GM23338 (cell line): ENCODE measurements around the gene SYNDIG1. TPM values are rescaled to one million over a fixed set of nuclear protein-coding genes. Genes with fewer than 3 reads are reported as not detected.

ENCODE experiments used
- ATAC-seq: fragments of 200-7000 bp; cut with Tn5 transposase; 3 replicates; pipeline ENCODE4 v1.9.1; 2020
- DNase-seq: peaks from one replicate; pipeline ENCODE4 v3.0.0-alpha.2; 2015; ENCODE audit warnings: low spot score
- H2AFZ ChIP-seq: fragments of 200-600 bp; sonication (generic); 2 replicates; pipeline ENCODE4 v1.8.0; 2016; ENCODE audit warnings: antibody characterized with exemption, mild to moderate bottlenecking, moderate library complexity
- H3F3A ChIP-seq: fragments of 200-600 bp; sonication (generic); replicated peaks from 2 replicates; pipeline ENCODE4 v1.8.0; 2017; ENCODE audit warnings: antibody characterized with exemption, mixed run types, low read depth
- H3K27ac ChIP-seq: fragments of 200-600 bp; sonication (generic); 2 replicates; pipeline ENCODE4 v1.6.1; 2016; ENCODE audit warnings: low read depth
- H3K27me3 ChIP-seq: fragments of 200-600 bp; sonication (generic); 2 replicates; pipeline ENCODE4 v1.8.0; 2016; ENCODE audit warnings: mild to moderate bottlenecking, mixed run types, moderate library complexity; ENCODE audit not compliant: insufficient read depth
- H3K36me3 ChIP-seq: fragments of 200-600 bp; sonication (generic); 2 replicates; pipeline ENCODE4 v1.8.0; 2016; ENCODE audit warnings: mild to moderate bottlenecking; ENCODE audit not compliant: insufficient read depth
- H3K4me1 ChIP-seq: fragments of 200-600 bp; sonication (generic); 2 replicates; pipeline ENCODE4 v1.8.0; 2016; ENCODE audit warnings: mild to moderate bottlenecking, moderate library complexity; ENCODE audit not compliant: insufficient read depth
- H3K4me2 ChIP-seq: fragments of 200-600 bp; sonication (generic); 2 replicates; pipeline ENCODE4 v1.7.1; 2017; ENCODE audit warnings: mixed run types
- H3K4me3 ChIP-seq: fragments of 200-600 bp; sonication (generic); 2 replicates; pipeline ENCODE4 v1.6.1; 2016; ENCODE audit warnings: mixed run types
- H3K79me2 ChIP-seq: fragments of 200-600 bp; sonication (generic); replicated peaks from 2 replicates; pipeline ENCODE4 v1.8.0; 2017; ENCODE audit warnings: mild to moderate bottlenecking; ENCODE audit not compliant: insufficient read depth
- H3K9me2 ChIP-seq: fragments of 200-600 bp; sonication (generic); 2 replicates; pipeline ENCODE4 v1.8.0; 2017; ENCODE audit not compliant: insufficient read depth
- H4K20me1 ChIP-seq: fragments of 200-600 bp; sonication (generic); replicated peaks from 2 replicates; pipeline ENCODE4 v1.8.0; 2017; ENCODE audit warnings: mild to moderate bottlenecking; ENCODE audit not compliant: insufficient read depth
- H3K27ac Mint-ChIP-seq: 2 replicates; pipeline ENCODE4 v1.8.0; 2020; ENCODE audit warnings: inconsistent platforms, mild to moderate bottlenecking, moderate library complexity, mixed read lengths
- H3K27me3 Mint-ChIP-seq: 3 replicates; pipeline ENCODE4 v1.8.0; 2022; ENCODE audit warnings: low read depth, mild to moderate bottlenecking, moderate library complexity, mixed read lengths, inconsistent platforms; ENCODE audit not compliant: insufficient read depth, poor library complexity
- H3K36me3 Mint-ChIP-seq: 3 replicates; pipeline ENCODE4 v1.8.0; 2021; ENCODE audit warnings: low read depth, mild to moderate bottlenecking, inconsistent platforms, moderate library complexity, mixed read lengths
- H3K4me1 Mint-ChIP-seq: 3 replicates; pipeline ENCODE4 v1.8.0; 2020; ENCODE audit warnings: mild to moderate bottlenecking, inconsistent platforms, mixed read lengths
- H3K4me3 Mint-ChIP-seq: 3 replicates; pipeline ENCODE4 v1.8.0; 2021; ENCODE audit warnings: moderate library complexity, mild to moderate bottlenecking, inconsistent platforms, mixed read lengths
- H3K9me3 Mint-ChIP-seq: 3 replicates; pipeline ENCODE4 v1.8.0; 2020; ENCODE audit warnings: moderate library complexity, mild to moderate bottlenecking, inconsistent platforms, mixed read lengths
- CREB1 ChIP-seq: fragments of 250-450 bp; sonication (Bioruptor Pico); IDR thresholded peaks from 2 replicates; pipeline ENCODE4 v1.5.0; 2020; ENCODE audit warnings: low read depth, mild to moderate bottlenecking, moderate library complexity
- CTCF ChIP-seq, 2 experiments: fragments of 200-600 bp in 1 of 2; sonication (generic) in 1 of 2; conservative IDR thresholded peaks; 2 replicates each; pipeline versions ENCODE4 v1.5.1 to v1.6.1; 2016 to 2017; ENCODE audit warnings: antibody characterized with exemption in 2 of 2, low read depth in 2 of 2, mild to moderate bottlenecking in 2 of 2, moderate library complexity in 1 of 2
- ETS1 ChIP-seq: IDR thresholded peaks from 2 replicates; pipeline ENCODE4 v1.6.1; 2016; ENCODE audit warnings: antibody characterized with exemption
- EZH2 ChIP-seq: fragments of 200-600 bp; sonication (generic); IDR thresholded peaks from one replicate; pipeline ENCODE4 v1.8.0; 2017; ENCODE audit warnings: antibody characterized with exemption, mild to moderate bottlenecking, low read depth; ENCODE audit not compliant: unreplicated experiment
- EZH2phosphoT487 ChIP-seq: fragments of 200-600 bp; sonication (generic); IDR thresholded peaks from one replicate; pipeline ENCODE4 v1.8.1; 2018; ENCODE audit warnings: antibody characterized with exemption; ENCODE audit not compliant: unreplicated experiment
- JUNB ChIP-seq: IDR thresholded peaks from one replicate; pipeline ENCODE4 v1.6.1; 2016; ENCODE audit warnings: antibody characterized with exemption; ENCODE audit not compliant: unreplicated experiment
- NANOG ChIP-seq: IDR thresholded peaks from 2 replicates; pipeline ENCODE4 v1.6.1; 2016; ENCODE audit warnings: antibody characterized with exemption, borderline replicate concordance
- POLR2AphosphoS5 ChIP-seq: IDR thresholded peaks from 2 replicates; pipeline ENCODE4 v1.6.1; 2016; ENCODE audit warnings: antibody characterized with exemption, low read depth
- REST ChIP-seq: IDR thresholded peaks from one replicate; pipeline ENCODE4 v1.6.1; 2018; ENCODE audit warnings: antibody characterized with exemption; ENCODE audit not compliant: unreplicated experiment
- STAT1 ChIP-seq: IDR thresholded peaks from one replicate; pipeline ENCODE4 v1.6.1; 2016; ENCODE audit warnings: antibody characterized with exemption; ENCODE audit not compliant: unreplicated experiment
- ZNF114 ChIP-seq: fragments of 250-450 bp; sonication (Bioruptor Pico); IDR thresholded peaks from 2 replicates; pipeline ENCODE4 v1.5.0; 2020; ENCODE audit warnings: mild to moderate bottlenecking, moderate library complexity
- ZNF331 ChIP-seq: fragments of 250-450 bp; sonication (Bioruptor Pico); IDR thresholded peaks from 2 replicates; pipeline ENCODE4 v1.5.0; 2020; ENCODE audit warnings: low read depth, mild to moderate bottlenecking, moderate library complexity
- polyA plus RNA-seq: library from polyadenylated mRNA; unstranded; fragments of >200 nt; fragmentation: Nextera tagmentation; extraction: Ambion mirVana; gene quantifications from 2 replicates; pipeline ENCODE4 v1.2.1, GENCODE V29; 2016
- total RNA-seq: library from RNA; depleted of rRNA; stranded (reverse); fragments of >200 nt; shearing (Covaris generic); gene quantifications from 2 replicates; pipeline ENCODE4 v1.2.3, GENCODE V29; 2014
- TF ChIP-seq, protein P1 (sequence below): fragments of 250-450 bp; sonication (Bioruptor Pico); IDR thresholded peaks from 2 replicates; pipeline ENCODE4 v1.5.0; 2020; ENCODE audit warnings: mild to moderate bottlenecking, moderate library complexity

SYNDIG1 gene
- total and polyA plus RNA-seq, 2 experiments from 2014 or later: 2.8 to 4.8 TPM

DNA sequence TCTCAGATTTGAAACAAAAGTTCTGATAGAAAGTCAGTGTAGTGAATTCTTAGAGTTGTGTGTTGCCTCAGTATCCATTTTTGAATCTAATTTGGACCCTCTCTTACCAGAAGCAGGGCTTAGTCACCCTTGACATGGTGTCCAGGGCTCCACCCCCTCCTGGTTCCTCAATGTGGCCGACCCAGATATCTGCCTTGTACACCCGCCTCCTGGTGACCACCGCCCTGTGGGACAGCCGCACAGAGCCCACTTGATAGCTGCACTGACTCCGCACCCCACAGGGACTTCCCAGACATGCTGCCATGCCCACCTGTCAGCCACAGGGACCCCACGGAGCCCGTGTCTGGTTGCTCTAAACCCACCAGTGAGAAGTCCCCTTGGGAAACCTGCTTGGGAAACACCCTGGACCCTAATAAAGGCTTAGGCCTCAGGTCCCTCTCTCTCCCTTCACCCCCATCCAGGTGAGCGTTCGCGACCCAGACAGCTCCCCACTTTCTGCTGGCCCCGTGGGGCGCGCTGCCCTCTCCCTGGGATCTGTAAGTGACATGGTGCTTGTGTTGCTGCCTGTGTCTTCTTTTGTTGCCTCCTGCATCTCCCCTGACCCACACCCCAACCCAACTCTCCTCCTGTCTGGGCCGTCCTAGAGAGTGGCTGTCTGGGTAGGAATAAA lies 47.2 kb upstream of the SYNDIG1 start:
- Mint-ChIP-seq H3K4me1 (peaks cover 38% of the 10 kb centered on the region), H3K36me3 (no peaks in the 10 kb centered on the region), H3K27me3 (peaks cover 3% of the 10 kb centered on the region), H3K9me3 (0 out of 3 replicates have a peak, but pooled peaks cover 4% of the 10 kb centered on the region), H3K27ac (no peak overlapping the region), H3K4me3 (no peak overlapping the region)
- Histone ChIP-seq H4K20me1 (no peaks in the 10 kb centered on the region), H3K27ac (no peak overlapping the region), H3K9me2 (0 out of 2 replicates have a peak, but pooled peaks cover 2% of the 10 kb centered on the region), H3K4me2 (no peak overlapping the region), H3K79me2 (no peaks in the 10 kb centered on the region), H3K36me3 (no peaks in the 10 kb centered on the region), H3K27me3 (no peaks in the 10 kb centered on the region), H2AFZ (no peak overlapping the region), H3K4me1 (peaks cover 41% of the 10 kb centered on the region), H3F3A (no peaks in the 10 kb centered on the region), H3K4me3 (no peak overlapping the region)
- no peak for TF ChIP-seq EZH2phosphoT487
- no peak for TF ChIP-seq REST
- no peak for TF ChIP-seq STAT1
- no peak for TF ChIP-seq ZNF331
- no peak for TF ChIP-seq CTCF (conservative IDR thresholded peaks at IDR 0.05; ENCODE audit: low read depth in 2 of 2)
- TF ChIP-seq, protein P1, sequence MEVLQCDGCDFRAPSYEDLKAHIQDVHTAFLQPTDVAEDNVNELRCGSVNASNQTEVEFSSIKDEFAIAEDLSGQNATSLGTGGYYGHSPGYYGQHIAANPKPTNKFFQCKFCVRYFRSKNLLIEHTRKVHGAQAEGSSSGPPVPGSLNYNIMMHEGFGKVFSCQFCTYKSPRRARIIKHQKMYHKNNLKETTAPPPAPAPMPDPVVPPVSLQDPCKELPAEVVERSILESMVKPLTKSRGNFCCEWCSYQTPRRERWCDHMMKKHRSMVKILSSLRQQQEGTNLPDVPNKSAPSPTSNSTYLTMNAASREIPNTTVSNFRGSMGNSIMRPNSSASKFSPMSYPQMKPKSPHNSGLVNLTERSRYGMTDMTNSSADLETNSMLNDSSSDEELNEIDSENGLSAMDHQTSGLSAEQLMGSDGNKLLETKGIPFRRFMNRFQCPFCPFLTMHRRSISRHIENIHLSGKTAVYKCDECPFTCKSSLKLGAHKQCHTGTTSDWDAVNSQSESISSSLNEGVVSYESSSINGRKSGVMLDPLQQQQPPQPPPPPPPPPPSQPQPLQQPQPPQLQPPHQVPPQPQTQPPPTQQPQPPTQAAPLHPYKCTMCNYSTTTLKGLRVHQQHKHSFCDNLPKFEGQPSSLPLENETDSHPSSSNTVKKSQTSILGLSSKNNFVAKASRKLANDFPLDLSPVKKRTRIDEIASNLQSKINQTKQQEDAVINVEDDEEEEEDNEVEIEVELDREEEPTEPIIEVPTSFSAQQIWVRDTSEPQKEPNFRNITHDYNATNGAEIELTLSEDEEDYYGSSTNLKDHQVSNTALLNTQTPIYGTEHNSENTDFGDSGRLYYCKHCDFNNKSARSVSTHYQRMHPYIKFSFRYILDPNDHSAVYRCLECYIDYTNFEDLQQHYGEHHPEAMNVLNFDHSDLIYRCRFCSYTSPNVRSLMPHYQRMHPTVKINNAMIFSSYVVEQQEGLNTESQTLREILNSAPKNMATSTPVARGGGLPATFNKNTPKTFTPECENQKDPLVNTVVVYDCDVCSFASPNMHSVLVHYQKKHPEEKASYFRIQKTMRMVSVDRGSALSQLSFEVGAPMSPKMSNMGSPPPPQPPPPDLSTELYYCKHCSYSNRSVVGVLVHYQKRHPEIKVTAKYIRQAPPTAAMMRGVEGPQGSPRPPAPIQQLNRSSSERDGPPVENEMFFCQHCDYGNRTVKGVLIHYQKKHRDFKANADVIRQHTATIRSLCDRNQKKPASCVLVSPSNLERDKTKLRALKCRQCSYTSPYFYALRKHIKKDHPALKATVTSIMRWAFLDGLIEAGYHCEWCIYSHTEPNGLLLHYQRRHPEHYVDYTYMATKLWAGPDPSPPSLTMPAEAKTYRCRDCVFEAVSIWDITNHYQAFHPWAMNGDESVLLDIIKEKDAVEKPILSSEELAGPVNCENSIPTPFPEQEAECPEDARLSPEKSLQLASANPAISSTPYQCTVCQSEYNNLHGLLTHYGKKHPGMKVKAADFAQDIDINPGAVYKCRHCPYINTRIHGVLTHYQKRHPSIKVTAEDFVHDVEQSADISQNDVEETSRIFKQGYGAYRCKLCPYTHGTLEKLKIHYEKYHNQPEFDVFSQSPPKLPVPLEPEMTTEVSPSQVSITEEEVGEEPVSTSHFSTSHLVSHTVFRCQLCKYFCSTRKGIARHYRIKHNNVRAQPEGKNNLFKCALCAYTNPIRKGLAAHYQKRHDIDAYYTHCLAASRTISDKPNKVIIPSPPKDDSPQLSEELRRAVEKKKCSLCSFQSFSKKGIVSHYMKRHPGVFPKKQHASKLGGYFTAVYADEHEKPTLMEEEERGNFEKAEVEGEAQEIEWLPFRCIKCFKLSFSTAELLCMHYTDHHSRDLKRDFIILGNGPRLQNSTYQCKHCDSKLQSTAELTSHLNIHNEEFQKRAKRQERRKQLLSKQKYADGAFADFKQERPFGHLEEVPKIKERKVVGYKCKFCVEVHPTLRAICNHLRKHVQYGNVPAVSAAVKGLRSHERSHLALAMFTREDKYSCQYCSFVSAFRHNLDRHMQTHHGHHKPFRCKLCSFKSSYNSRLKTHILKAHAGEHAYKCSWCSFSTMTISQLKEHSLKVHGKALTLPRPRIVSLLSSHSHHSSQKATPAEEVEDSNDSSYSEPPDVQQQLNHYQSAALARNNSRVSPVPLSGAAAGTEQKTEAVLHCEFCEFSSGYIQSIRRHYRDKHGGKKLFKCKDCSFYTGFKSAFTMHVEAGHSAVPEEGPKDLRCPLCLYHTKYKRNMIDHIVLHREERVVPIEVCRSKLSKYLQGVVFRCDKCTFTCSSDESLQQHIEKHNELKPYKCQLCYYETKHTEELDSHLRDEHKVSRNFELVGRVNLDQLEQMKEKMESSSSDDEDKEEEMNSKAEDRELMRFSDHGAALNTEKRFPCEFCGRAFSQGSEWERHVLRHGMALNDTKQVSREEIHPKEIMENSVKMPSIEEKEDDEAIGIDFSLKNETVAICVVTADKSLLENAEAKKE: no peak
- TF ChIP-seq ETS1: no peak
- no peak for TF ChIP-seq ZNF114 (CRISPR knock-in tag)
- TF ChIP-seq NANOG: no peak
- TF ChIP-seq POLR2AphosphoS5: no peak
- TF ChIP-seq JUNB: no peak
- no peak for TF ChIP-seq CREB1 (CRISPR knock-in tag)
- TF ChIP-seq EZH2: no peak
- no peak for DNase-seq
- no peak for ATAC-seq
